Hepatocyte (in vitro differentiated cells): ENCODE data around the gene FOXRED1. TPM values are rescaled to one million over a fixed set of nuclear protein-coding genes. Genes with fewer than 3 reads are reported as not detected.

Source experiments
- DNase-seq: peaks from one replicate; pipeline ENCODE4 v3.0.0-alpha.2; 2016; ENCODE audit warnings: low spot score
- H2AFZ ChIP-seq: fragments of 200-600 bp; sonication (generic); 2 replicates; pipeline ENCODE4 v1.6.0; 2016; ENCODE audit warnings: antibody characterized with exemption, mild to moderate bottlenecking
- H3K27ac ChIP-seq: fragments of 200-600 bp; sonication (generic); 2 replicates; pipeline ENCODE4 v1.5.1; 2016; ENCODE audit warnings: mild to moderate bottlenecking
- H3K27me3 ChIP-seq: fragments of 200-600 bp; sonication (generic); 2 replicates; pipeline ENCODE4 v1.6.1; 2016
- H3K36me3 ChIP-seq: fragments of 200-600 bp; sonication (generic); replicated peaks from 2 replicates; pipeline ENCODE4 v1.5.1; 2016; ENCODE audit warnings: low read depth; ENCODE audit not compliant: insufficient read depth
- H3K4me1 ChIP-seq: fragments of 200-600 bp; sonication (generic); 2 replicates; pipeline ENCODE4 v1.5.1; 2016; ENCODE audit warnings: mild to moderate bottlenecking, moderate library complexity; ENCODE audit not compliant: insufficient read depth
- H3K4me2 ChIP-seq: fragments of 200-600 bp; sonication (generic); 2 replicates; pipeline ENCODE4 v1.6.0; 2016
- H3K4me3 ChIP-seq: fragments of 200-600 bp; sonication (generic); 2 replicates; pipeline ENCODE4 v1.5.1; 2016; ENCODE audit warnings: mild to moderate bottlenecking
- H3K79me2 ChIP-seq: fragments of 200-600 bp; sonication (generic); 2 replicates; pipeline ENCODE4 v1.6.0; 2017; ENCODE audit warnings: mild to moderate bottlenecking
- H3K9me2 ChIP-seq: fragments of 200-600 bp; sonication (generic); replicated peaks from 2 replicates; pipeline ENCODE4 v1.6.0; 2017; ENCODE audit warnings: mild to moderate bottlenecking; ENCODE audit not compliant: insufficient read depth
- H3K9me3 ChIP-seq: fragments of 200-600 bp; sonication (generic); 2 replicates; pipeline ENCODE4 v1.5.1; 2016; ENCODE audit warnings: low read depth, mild to moderate bottlenecking
- H4K20me1 ChIP-seq: fragments of 200-600 bp; sonication (generic); 2 replicates; pipeline ENCODE4 v1.6.0; 2016; ENCODE audit warnings: mild to moderate bottlenecking; ENCODE audit not compliant: insufficient read depth, poor library complexity, severe bottlenecking
- CTCF ChIP-seq: fragments of 200-600 bp; sonication (generic); IDR thresholded peaks from 2 replicates; pipeline ENCODE4 v1.5.1; 2016; ENCODE audit warnings: antibody characterized with exemption, mild to moderate bottlenecking; ENCODE audit not compliant: poor library complexity
- EZH2 ChIP-seq: fragments of 200-600 bp; sonication (generic); IDR thresholded peaks from 2 replicates; pipeline ENCODE4 v1.6.1; 2016; ENCODE audit warnings: antibody characterized with exemption, mild to moderate bottlenecking, borderline replicate concordance
- EZH2phosphoT487 ChIP-seq: fragments of 200-600 bp; sonication (generic); IDR thresholded peaks from one replicate; pipeline ENCODE4 v1.6.1; 2018; ENCODE audit warnings: antibody characterized with exemption, mild to moderate bottlenecking, low read depth, moderate library complexity; ENCODE audit not compliant: unreplicated experiment, severe bottlenecking
- WGBS: methylation state at CpG from one replicate; pipeline ENCODE4 v1.1.6; 2016; ENCODE audit warnings: low lambda C conversion rate; ENCODE audit errors: missing lambda C conversion rate; 5-methylcytosine and 5-hydroxymethylcytosine counted together
- polyA plus RNA-seq: library from polyadenylated mRNA; unstranded; fragments of >200 nt; fragmentation: Nextera tagmentation; extraction: Ambion mirVana; gene quantifications from 2 replicates; pipeline ENCODE4 v1.2.1, GENCODE V29; 2016
- small RNA-seq: library from RNA; depleted of rRNA; stranded (forward); fragments of <200 nt; gene quantifications from one replicate; pipeline ENCODE3, GENCODE V24; 2014
- total RNA-seq: library from RNA; depleted of rRNA; stranded (reverse); fragments of >200 nt; gene quantifications from 2 replicates; pipeline ENCODE4 v1.2.3, GENCODE V29; 2014

Gene FOXRED1
- total and polyA plus RNA-seq, 2 experiments from 2014 or later: 28.8 to 46.1 TPM

- 85% methylated on average over 17 of the region's 17 CpGs for WGBS
These were observed 58.5 kb downstream of the FOXRED1 start for GRCh38 chr11:126327281-126328000.

More at GRCh38 chr11:126327281-126328000, 58.5 kb downstream of the FOXRED1 start:
- Histone ChIP-seq H2AFZ (no peak overlapping the region), H3K9me3 (no peaks in the 10 kb centered on the region), H3K36me3 (no peaks in the 10 kb centered on the region), H3K27me3 (no peaks in the 10 kb centered on the region), H3K4me1 (peaks cover 1% of the 10 kb centered on the region), H3K4me3 (no peak overlapping the region), H3K79me2 (no peaks in the 10 kb centered on the region), H3K9me2 (no peaks in the 10 kb centered on the region), H4K20me1 (no peaks in the 10 kb centered on the region), H3K27ac (no peak overlapping the region), H3K4me2 (no peak overlapping the region)
- no peak for DNase-seq
- TF ChIP-seq EZH2phosphoT487 (no peak), CTCF (no peak), EZH2 (no peak)

Small RNA genes within 50 kb of the gene (small RNA-seq; reads per million reads assigned to genes)
- gene RN7SL351P: not detected

Other genes with a start within 250 kb of the FOXRED1 start
- gene CDON, start 206.3 kb upstream of the FOXRED1 start, total RNA-seq: 38.0 and 41.9 TPM in 2 replicates
- gene CDON, start 206.3 kb upstream of the FOXRED1 start, polyA plus RNA-seq: 17.5 and 25.0 TPM in 2 replicates
- gene RPUSD4, start 57.5 kb upstream of the FOXRED1 start, total RNA-seq: 24.0 and 26.4 TPM in 2 replicates
- 13.3 and 16.5 TPM in 2 replicates for gene RPUSD4, start 57.5 kb upstream of the FOXRED1 start, polyA plus RNA-seq
- gene FAM118B, start 57.4 kb upstream of the FOXRED1 start, total RNA-seq: 26.5 and 29.6 TPM in 2 replicates
- 22.1 and 35.2 TPM in 2 replicates for gene FAM118B, start 57.4 kb upstream of the FOXRED1 start, polyA plus RNA-seq
- gene SRPRA, start 259 bp upstream of the FOXRED1 start, total RNA-seq: 85.7 and 86.2 TPM in 2 replicates
- 80.4 and 83.4 TPM in 2 replicates for gene SRPRA, start 259 bp upstream of the FOXRED1 start, polyA plus RNA-seq
- 5.3 and 7.5 TPM in 2 replicates for gene TIRAP, start 13.9 kb downstream of the FOXRED1 start, total RNA-seq
- 3.2 and 6.4 TPM in 2 replicates for gene TIRAP, start 13.9 kb downstream of the FOXRED1 start, polyA plus RNA-seq
- 6.5 and 6.9 TPM in 2 replicates for gene DCPS, start 34.9 kb downstream of the FOXRED1 start, total RNA-seq
- 16.8 and 25.6 TPM in 2 replicates for gene DCPS, start 34.9 kb downstream of the FOXRED1 start, polyA plus RNA-seq
- gene ST3GAL4, start 86.5 kb downstream of the FOXRED1 start, total RNA-seq: 25.2 and 31.5 TPM in 2 replicates
- gene ST3GAL4, start 86.5 kb downstream of the FOXRED1 start, polyA plus RNA-seq: 31.0 and 33.5 TPM in 2 replicates